ENCODE results near the gene HDAC9.
A peak's percentile ranks its signal among the peaks of the same experiment; 100 is the strongest.
"Not testable (repeated sequence)": the region's sequence is repeated elsewhere in the genome, so short reads cannot be mapped to it uniquely, and the experiment has no call there.

The HDAC9 gene

GRCh38 chr7:19023477-19023876 lies 527.9 kb downstream of the HDAC9 start:
- Histone ChIP-seq H3K27me3 (replicated peaks; ENCODE audit: control insufficient read depth, insufficient read depth, low read length) (no peaks in the 10 kb centered on the region), H3K36me3 (ENCODE audit: control insufficient read depth, insufficient read depth, low read length) (no peaks in the 10 kb centered on the region), H3K4me3 (replicated peaks; ENCODE audit: low read depth, low read length) (no peak overlapping the region)
- no peak for DNase-seq (ENCODE audit: extremely low read depth, insufficient read length)
- TF ChIP-seq, protein P1, sequence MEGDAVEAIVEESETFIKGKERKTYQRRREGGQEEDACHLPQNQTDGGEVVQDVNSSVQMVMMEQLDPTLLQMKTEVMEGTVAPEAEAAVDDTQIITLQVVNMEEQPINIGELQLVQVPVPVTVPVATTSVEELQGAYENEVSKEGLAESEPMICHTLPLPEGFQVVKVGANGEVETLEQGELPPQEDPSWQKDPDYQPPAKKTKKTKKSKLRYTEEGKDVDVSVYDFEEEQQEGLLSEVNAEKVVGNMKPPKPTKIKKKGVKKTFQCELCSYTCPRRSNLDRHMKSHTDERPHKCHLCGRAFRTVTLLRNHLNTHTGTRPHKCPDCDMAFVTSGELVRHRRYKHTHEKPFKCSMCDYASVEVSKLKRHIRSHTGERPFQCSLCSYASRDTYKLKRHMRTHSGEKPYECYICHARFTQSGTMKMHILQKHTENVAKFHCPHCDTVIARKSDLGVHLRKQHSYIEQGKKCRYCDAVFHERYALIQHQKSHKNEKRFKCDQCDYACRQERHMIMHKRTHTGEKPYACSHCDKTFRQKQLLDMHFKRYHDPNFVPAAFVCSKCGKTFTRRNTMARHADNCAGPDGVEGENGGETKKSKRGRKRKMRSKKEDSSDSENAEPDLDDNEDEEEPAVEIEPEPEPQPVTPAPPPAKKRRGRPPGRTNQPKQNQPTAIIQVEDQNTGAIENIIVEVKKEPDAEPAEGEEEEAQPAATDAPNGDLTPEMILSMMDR (IDR thresholded peaks at IDR 0.05; ENCODE audit: insufficient read depth, low read length, poor library complexity, severe bottlenecking): no peak

GRCh38 chr7:19024261-19024660 lies 528.7 kb downstream of the HDAC9 start:
- DNase-seq (ENCODE audit: extremely low read depth, insufficient read length): no peak
- H3K4me3 ChIP-seq (replicated peaks; ENCODE audit: low read depth, low read length): no peak overlapping the region
- no peaks in the 10 kb centered on the region for H3K27me3 ChIP-seq (replicated peaks; ENCODE audit: control insufficient read depth, insufficient read depth, low read length)
- TF ChIP-seq, protein P1 (IDR thresholded peaks at IDR 0.05; ENCODE audit: insufficient read depth, low read length, poor library complexity, severe bottlenecking): no peak
- H3K36me3 ChIP-seq (ENCODE audit: control insufficient read depth, insufficient read depth, low read length): no peaks in the 10 kb centered on the region

GRCh38 chr7:19026888-19027287 lies 531.3 kb downstream of the HDAC9 start:
- TF ChIP-seq, protein P1 (IDR thresholded peaks at IDR 0.05; ENCODE audit: insufficient read depth, low read length, poor library complexity, severe bottlenecking): no peak
- Histone ChIP-seq H3K4me3 (replicated peaks; ENCODE audit: low read depth, low read length) (no peak overlapping the region), H3K27me3 (replicated peaks; ENCODE audit: control insufficient read depth, insufficient read depth, low read length) (no peaks in the 10 kb centered on the region), H3K36me3 (ENCODE audit: control insufficient read depth, insufficient read depth, low read length) (no peaks in the 10 kb centered on the region)
- DNase-seq (ENCODE audit: extremely low read depth, insufficient read length): no peak

DNA sequence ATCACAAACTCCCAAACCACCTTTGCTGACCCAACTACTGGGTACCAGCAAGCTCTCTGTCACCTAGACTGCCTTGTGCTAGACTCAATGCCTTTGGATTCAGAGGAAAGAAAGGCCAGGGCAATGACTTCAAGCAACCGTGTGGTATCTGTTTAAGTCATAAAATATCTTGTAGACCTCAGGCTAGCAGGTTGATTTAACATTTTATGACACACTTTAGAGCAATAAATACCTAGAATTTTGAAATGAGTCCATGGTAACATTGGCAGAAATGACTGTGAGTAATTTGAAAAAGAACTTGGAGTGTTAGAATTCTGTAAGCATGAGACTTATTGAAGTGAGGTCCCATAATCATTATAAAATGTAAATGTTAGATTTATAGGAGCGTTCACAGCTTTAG lies 534.7 kb downstream of the HDAC9 start:
- TF ChIP-seq, protein P1 (IDR thresholded peaks at IDR 0.05; ENCODE audit: insufficient read depth, low read length, poor library complexity, severe bottlenecking): no peak
- H3K36me3 ChIP-seq (ENCODE audit: control insufficient read depth, insufficient read depth, low read length): no peaks in the 10 kb centered on the region
- H3K27me3 ChIP-seq (replicated peaks; ENCODE audit: control insufficient read depth, insufficient read depth, low read length): no peaks in the 10 kb centered on the region
- no peak overlapping the region for H3K4me3 ChIP-seq (replicated peaks; ENCODE audit: low read depth, low read length)
- no peak for DNase-seq (ENCODE audit: extremely low read depth, insufficient read length)

DNA sequence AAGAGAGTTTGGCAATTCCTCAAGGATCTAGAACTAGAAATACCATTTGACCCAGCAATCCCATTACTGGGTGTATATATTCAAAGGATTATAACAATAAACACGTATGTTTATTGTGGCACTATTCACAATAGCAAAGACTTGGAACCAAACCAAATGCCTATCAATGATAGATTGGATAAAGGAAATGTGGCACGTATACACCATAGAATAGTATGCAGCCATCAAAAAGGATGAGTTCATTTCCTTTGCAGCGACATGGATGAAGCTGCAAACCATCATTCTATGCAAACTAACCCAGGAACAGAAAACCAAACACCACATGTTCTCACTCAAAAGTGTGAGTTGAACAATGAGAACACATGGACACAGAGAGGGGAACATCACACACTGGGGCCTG lies 537.4 kb downstream of the HDAC9 start:
- not testable (repeated sequence) for H3K4me3 ChIP-seq (replicated peaks; ENCODE audit: low read depth, low read length); H3K36me3 ChIP-seq (ENCODE audit: control insufficient read depth, insufficient read depth, low read length); H3K27me3 ChIP-seq (replicated peaks; ENCODE audit: control insufficient read depth, insufficient read depth, low read length); DNase-seq (ENCODE audit: extremely low read depth, insufficient read length)

DNA sequence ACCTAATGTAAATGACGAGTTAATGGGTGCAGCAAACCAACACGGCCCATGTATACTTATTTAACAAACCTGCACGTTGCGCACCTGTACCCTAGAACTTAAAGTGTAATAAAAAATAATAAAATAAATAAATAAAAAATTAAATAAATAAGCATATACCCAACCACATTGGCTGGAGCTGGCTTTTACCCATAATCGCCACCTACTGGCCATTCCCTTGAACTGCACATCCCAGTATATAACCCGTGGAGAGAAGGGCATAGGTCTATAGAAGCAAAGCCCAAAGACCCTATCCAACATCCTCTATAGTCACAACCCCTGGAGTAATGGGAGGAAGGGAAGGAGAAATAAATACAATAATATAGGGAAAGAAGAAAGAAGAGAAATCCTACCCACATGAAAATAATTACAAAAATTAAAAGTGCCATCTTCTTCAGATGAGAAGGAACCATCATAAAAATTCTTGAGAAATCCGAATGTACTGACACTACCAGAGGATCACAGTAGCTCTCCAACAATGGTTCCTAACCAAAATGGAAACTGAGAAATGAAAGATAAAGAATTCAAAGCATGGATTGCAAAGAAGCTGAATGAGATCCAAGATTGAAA lies 556.3 kb downstream of the HDAC9 start:
- no peak overlapping the region for H3K4me3 ChIP-seq (replicated peaks; ENCODE audit: low read depth, low read length)
- no peaks in the 10 kb centered on the region for H3K36me3 ChIP-seq (ENCODE audit: control insufficient read depth, insufficient read depth, low read length)
- no peak for DNase-seq (ENCODE audit: extremely low read depth, insufficient read length)
- TF ChIP-seq, protein P1 (IDR thresholded peaks at IDR 0.05; ENCODE audit: insufficient read depth, low read length, poor library complexity, severe bottlenecking): peak; percentile 84
- H3K27me3 ChIP-seq (replicated peaks; ENCODE audit: control insufficient read depth, insufficient read depth, low read length): no peaks in the 10 kb centered on the region; the same call in 1 of the 2 replicates
